Endometrial microvascular endothelial cells (primary cell): ENCODE results near the gene IDH1. TPM values are rescaled to one million over a fixed set of nuclear protein-coding genes. Genes with fewer than 3 reads are reported as not detected.

Source experiments
- total RNA-seq: library from RNA; depleted of rRNA; stranded (reverse); fragments of >200 nt; gene quantifications from one replicate; pipeline ENCODE4 v1.2.3, GENCODE V29; 2015; ENCODE audit errors: inconsistent ontology term

IDH1 gene
- total RNA-seq, 1 donor from 2014 or later, result 89.7 TPM

Other genes with a start within 250 kb of the IDH1 start
- gene PLEKHM3, start 229.5 kb downstream of the IDH1 start, total RNA-seq, result 3.3 TPM
- gene CRYGD, start 130.5 kb downstream of the IDH1 start, total RNA-seq, result not detected
- not detected for gene CRYGC, start 125.2 kb downstream of the IDH1 start, total RNA-seq
- gene CRYGB, start 108.9 kb downstream of the IDH1 start, total RNA-seq, result not detected
- gene CRYGA, start 91.5 kb downstream of the IDH1 start, total RNA-seq, result not detected
- not detected for gene C2orf80, start 65.0 kb downstream of the IDH1 start, total RNA-seq
- 12.4 TPM for gene PIKFYVE, start 11.2 kb upstream of the IDH1 start, total RNA-seq
- not detected for gene PTH2R, start 151.7 kb upstream of the IDH1 start, total RNA-seq